ENCODE results near the gene SRMS. TPM values are rescaled to one million over a fixed set of nuclear protein-coding genes. Genes with fewer than 3 reads are reported as not detected.

SRMS gene
- total RNA-seq, 1 donor from 2014 or later = not detected

DNA sequence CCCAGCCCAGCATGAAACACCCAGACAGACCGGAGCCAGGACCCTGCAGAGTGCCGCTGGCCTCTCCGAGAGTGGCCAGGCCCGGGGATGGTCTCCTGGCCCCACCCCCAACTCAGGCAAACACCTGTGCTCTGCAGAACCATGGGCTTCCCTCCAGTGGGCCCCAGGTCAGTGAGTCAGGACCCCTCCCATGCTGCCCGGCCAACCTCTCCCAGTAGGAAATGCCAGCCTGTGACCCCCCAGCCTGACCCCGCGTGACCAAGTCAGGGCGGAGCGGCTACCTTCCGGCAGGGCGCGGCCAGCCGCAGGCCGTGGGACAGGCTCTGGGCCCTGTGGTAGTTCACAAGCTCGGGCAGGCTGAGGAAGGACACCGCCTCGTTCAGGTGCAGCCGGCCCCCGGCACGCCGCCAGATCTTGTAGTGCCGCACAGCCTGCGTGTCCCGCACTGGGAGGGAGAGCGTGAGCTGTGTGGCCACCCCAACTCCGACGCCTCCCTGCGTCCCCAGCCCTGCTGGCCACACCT is 13.6 kb downstream of the SRMS start:
- Mint-ChIP-seq H3K36me3 (ENCODE audit: low read depth) (no peaks in the 10 kb centered on the region), H3K27me3 (ENCODE audit: insufficient read depth) (peaks cover 1% of the 10 kb centered on the region), H3K4me1 (ENCODE audit: low read depth) (no peaks in the 10 kb centered on the region), H3K27ac (no peak overlapping the region), H3K4me3 (no peak overlapping the region), H3K9me3 (no peaks in the 10 kb centered on the region)
- intact Hi-C loops (cut with micrococcal nuclease) = no loop called here
- DNase-seq (ENCODE audit: low spot score) = no peak

GRCh38 chr20:63533388-63533787 is 14.2 kb downstream of the SRMS start:
- Mint-ChIP-seq H3K36me3 (ENCODE audit: low read depth) (no peaks in the 10 kb centered on the region), H3K9me3 (no peaks in the 10 kb centered on the region), H3K27me3 (ENCODE audit: insufficient read depth) (peaks cover 1% of the 10 kb centered on the region), H3K4me3 (no peak overlapping the region), H3K4me1 (ENCODE audit: low read depth) (no peaks in the 10 kb centered on the region), H3K27ac (no peak overlapping the region)
- DNase-seq (ENCODE audit: low spot score) = no peak
- intact Hi-C loops (cut with micrococcal nuclease) = no loop called here

- Mint-ChIP-seq H3K27me3 (ENCODE audit: insufficient read depth) (peaks cover 1% of the 10 kb centered on the region), H3K36me3 (ENCODE audit: low read depth) (no peaks in the 10 kb centered on the region), H3K27ac (no peak overlapping the region), H3K4me3 (no peak overlapping the region), H3K9me3 (no peaks in the 10 kb centered on the region), H3K4me1 (ENCODE audit: low read depth) (no peaks in the 10 kb centered on the region)
- intact Hi-C loops (cut with micrococcal nuclease) = no loop called here
- no peak for DNase-seq (ENCODE audit: low spot score)
Measured at GRCh38 chr20:63532449-63532971, 15.0 kb downstream of the SRMS start.

GRCh38 chr20:63531686-63532448 is 15.7 kb downstream of the SRMS start:
- no peak overlapping the region for H3K4me3 Mint-ChIP-seq
- H3K4me1 Mint-ChIP-seq (ENCODE audit: low read depth) = no peaks in the 10 kb centered on the region
- H3K27me3 Mint-ChIP-seq (ENCODE audit: insufficient read depth) = peaks cover 1% of the 10 kb centered on the region
- H3K36me3 Mint-ChIP-seq (ENCODE audit: low read depth) = no peaks in the 10 kb centered on the region
- no peaks in the 10 kb centered on the region for H3K9me3 Mint-ChIP-seq
- no peak for DNase-seq (ENCODE audit: low spot score)
- no peak overlapping the region for H3K27ac Mint-ChIP-seq
- intact Hi-C loops (cut with micrococcal nuclease) = no loop called here

DNA sequence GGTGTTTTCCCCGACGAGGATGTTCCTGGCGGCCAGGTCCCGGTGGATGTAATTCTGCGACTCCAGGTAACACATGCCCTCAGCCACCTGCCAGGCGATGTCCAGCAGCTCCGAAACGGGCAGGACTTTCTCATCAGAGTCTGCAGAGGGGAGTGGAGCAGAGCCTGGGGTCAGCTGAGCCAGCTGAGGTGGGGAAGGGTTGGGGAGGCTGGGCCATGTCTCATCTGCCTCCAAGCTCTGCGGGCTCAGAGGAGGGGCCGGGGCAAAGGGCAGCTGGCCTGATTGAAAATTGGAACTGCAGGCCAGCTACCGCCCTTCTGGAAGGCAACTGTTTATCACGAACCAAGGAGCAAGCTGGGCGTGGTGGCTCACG is 16.8 kb downstream of the SRMS start:
- Mint-ChIP-seq H3K27me3 (ENCODE audit: insufficient read depth) (peaks cover 1% of the 10 kb centered on the region), H3K27ac (no peak overlapping the region), H3K4me3 (no peak overlapping the region), H3K4me1 (ENCODE audit: low read depth) (no peaks in the 10 kb centered on the region), H3K36me3 (ENCODE audit: low read depth) (no peaks in the 10 kb centered on the region), H3K9me3 (no peaks in the 10 kb centered on the region)
- intact Hi-C loops (cut with micrococcal nuclease) = no loop called here
- DNase-seq (ENCODE audit: low spot score) = no peak

DNA sequence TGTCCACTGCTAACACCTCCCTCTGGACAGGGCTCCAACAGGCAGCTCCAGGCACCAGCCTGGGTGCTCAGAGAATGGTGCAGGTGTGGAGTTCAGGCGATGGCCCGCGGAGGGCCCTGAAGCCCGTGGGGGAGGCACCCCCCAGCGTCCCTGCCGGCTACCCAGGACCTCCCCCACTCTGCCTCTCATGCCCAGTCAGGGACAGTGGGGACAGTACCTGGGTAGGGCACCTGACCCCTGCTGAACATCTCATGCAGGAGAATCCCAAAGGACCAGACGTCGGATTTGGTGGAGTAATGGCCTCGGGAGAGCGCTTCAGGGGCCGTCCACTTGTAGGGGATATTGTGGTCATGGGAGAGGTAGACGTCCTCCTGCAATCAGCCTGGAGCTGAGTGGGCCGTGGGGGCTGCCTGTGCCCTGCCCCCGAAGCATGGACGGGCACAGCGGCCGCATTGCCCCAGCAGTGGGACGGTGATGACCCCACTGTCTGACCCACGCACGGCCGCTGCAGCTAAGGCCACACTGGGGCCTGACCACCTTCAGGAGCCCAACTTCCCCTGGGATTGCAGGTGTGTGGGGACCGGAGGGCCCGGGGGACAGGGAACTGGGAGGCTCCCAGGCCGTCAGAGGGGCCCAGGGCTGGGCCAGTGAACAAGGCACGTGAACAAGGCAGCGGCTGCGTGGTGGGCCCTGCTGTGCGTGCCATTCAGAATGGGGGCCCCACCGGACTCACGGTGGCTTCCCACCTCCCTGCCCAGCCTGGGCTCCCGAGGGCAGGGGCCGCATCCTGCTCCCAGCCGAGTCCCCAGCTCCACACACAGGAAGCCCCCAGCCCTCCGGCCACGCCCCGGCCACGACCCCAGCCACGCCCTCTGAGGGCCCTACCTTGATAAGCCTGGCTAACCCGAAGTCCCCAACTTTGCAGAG is 17.4 kb downstream of the SRMS start:
- Mint-ChIP-seq H3K4me3 (no peak overlapping the region), H3K36me3 (ENCODE audit: low read depth) (no peaks in the 10 kb centered on the region), H3K9me3 (no peaks in the 10 kb centered on the region), H3K27ac (no peak overlapping the region), H3K27me3 (ENCODE audit: insufficient read depth) (peaks cover 1% of the 10 kb centered on the region), H3K4me1 (ENCODE audit: low read depth) (no peaks in the 10 kb centered on the region)
- intact Hi-C loops (cut with micrococcal nuclease) = no loop called here
- no peak for DNase-seq (ENCODE audit: low spot score)

DNA sequence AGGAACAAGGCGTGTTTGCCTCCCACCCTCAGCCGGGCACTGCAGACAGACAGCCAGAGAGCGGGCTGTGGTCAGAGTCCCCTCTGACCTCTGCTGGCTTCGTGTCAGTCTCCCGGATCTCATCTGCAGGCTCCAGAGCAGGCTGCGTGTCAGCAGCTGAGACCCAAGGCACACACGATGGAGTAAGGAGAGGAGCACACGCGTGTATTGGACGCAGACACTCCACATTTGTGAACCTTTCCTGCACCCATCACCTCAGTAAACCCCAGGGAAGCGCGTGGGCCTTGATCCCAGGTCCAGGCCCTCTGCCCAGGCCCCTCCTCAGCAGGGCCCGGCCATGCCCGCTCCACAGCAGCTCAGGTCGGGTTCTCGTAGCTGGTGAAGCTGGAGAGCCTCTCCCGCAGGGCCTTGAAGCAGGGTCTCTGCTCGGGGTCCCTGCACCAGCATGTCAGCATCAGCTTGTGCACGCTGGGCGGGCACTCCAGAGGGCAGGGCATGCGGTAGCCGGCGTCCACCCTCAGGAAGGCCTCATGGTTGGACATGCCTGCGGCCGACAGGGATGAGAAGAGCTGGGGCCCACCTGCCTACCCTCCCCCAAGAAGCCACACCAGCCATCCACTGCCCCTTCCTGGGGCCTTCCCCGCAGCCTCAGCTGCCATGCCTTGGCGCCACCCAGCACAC is 18.2 kb downstream of the SRMS start:
- H3K27me3 Mint-ChIP-seq (ENCODE audit: insufficient read depth) = peaks cover 1% of the 10 kb centered on the region
- H3K27ac Mint-ChIP-seq = no peak overlapping the region
- H3K36me3 Mint-ChIP-seq (ENCODE audit: low read depth) = no peaks in the 10 kb centered on the region
- H3K4me3 Mint-ChIP-seq = no peak overlapping the region
- intact Hi-C loops (cut with micrococcal nuclease) = no loop called here
- H3K4me1 Mint-ChIP-seq (ENCODE audit: low read depth) = no peaks in the 10 kb centered on the region
- no peak for DNase-seq (ENCODE audit: low spot score)
- H3K9me3 Mint-ChIP-seq = no peaks in the 10 kb centered on the region

- intact Hi-C loops (cut with micrococcal nuclease) = no loop called here
- no peaks in the 10 kb centered on the region for H3K27me3 Mint-ChIP-seq (ENCODE audit: insufficient read depth)
- no peak overlapping the region for H3K27ac Mint-ChIP-seq
- no peaks in the 10 kb centered on the region for H3K9me3 Mint-ChIP-seq
- H3K36me3 Mint-ChIP-seq (ENCODE audit: low read depth) = peaks cover 12% of the 10 kb centered on the region
- no peak overlapping the region for H3K4me3 Mint-ChIP-seq
- no peaks in the 10 kb centered on the region for H3K4me1 Mint-ChIP-seq (ENCODE audit: low read depth)
- DNase-seq (ENCODE audit: low spot score) = no peak
Measured at GRCh38 chr20:63527184-63527583, 20.4 kb downstream of the SRMS start.

DNA sequence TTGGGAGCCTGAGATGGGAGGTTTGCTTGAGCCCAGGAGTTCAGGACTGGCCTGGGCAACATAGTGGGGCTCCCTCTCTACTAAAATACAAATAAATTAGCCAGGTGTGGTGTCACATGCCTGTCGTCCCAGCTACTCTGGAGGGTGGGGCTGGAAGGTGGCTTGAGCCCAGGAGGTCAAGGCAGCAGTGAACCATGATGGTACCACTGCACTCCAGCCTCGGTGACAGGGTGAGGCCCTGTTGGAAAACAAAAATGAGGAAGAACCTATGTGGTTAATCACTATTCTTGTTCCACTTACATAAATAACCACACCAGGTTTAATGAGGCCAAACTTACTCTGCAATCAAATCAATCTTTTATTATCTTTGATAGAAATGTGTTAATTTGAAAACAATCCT is 21.6 kb downstream of the SRMS start:
- Mint-ChIP-seq H3K36me3 (ENCODE audit: low read depth) (peaks cover 12% of the 10 kb centered on the region), H3K9me3 (no peaks in the 10 kb centered on the region), H3K4me1 (ENCODE audit: low read depth) (no peaks in the 10 kb centered on the region), H3K27ac (no peak overlapping the region), H3K4me3 (no peak overlapping the region), H3K27me3 (ENCODE audit: insufficient read depth) (no peaks in the 10 kb centered on the region)
- no peak for DNase-seq (ENCODE audit: low spot score)
- intact Hi-C loops (cut with micrococcal nuclease) = no loop called here

- Mint-ChIP-seq H3K27me3 (ENCODE audit: insufficient read depth) (no peaks in the 10 kb centered on the region), H3K36me3 (ENCODE audit: low read depth) (peaks cover 12% of the 10 kb centered on the region), H3K9me3 (no peaks in the 10 kb centered on the region), H3K27ac (no peak overlapping the region), H3K4me1 (ENCODE audit: low read depth) (no peaks in the 10 kb centered on the region), H3K4me3 (no peak overlapping the region)
- intact Hi-C loops (cut with micrococcal nuclease) = no loop called here
- DNase-seq (ENCODE audit: low spot score) = no peak
Measured at GRCh38 chr20:63525185-63525584, 22.4 kb downstream of the SRMS start.

DNA sequence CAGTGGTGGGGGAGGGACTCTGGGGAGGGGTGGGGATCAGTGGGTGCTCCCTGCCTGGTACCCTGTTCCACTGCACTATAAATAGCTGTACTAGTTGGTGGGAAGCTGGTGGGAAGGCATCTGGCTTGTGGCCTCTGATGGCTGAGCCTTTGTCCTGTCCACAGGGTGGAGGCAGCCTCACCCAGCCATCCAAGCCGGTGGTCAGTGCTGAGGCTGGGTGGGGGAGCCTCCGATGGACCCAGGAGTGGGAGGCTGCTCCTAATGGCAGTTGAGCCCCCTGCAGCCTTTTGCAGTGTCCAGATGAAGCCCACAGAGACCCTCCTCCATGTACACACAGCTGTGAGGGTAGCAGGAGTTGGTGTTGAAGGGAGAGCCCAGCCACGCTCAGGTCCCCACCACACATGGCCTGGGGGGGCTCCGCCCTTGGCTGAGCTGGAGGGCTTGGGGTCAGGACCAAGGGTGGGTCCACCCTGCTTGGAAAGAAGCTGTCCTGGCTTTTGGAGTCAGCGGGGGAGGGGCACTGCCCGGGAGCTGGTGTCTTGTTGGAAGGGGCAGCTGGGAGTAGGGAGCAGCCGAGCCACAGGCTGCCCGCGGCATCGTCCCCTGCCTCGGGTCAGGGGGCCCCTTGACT is 24.5 kb downstream of the SRMS start:
- Mint-ChIP-seq H3K9me3 (no peaks in the 10 kb centered on the region), H3K36me3 (ENCODE audit: low read depth) (peaks cover 12% of the 10 kb centered on the region), H3K4me3 (peak overlapping the region; percentile 71), H3K27me3 (ENCODE audit: insufficient read depth) (peaks cover 4% of the 10 kb centered on the region), H3K4me1 (ENCODE audit: low read depth) (no peaks in the 10 kb centered on the region), H3K27ac (no peak overlapping the region)
- no peak for DNase-seq (ENCODE audit: low spot score)
- intact Hi-C loops (cut with micrococcal nuclease) = no loop called here

DNA sequence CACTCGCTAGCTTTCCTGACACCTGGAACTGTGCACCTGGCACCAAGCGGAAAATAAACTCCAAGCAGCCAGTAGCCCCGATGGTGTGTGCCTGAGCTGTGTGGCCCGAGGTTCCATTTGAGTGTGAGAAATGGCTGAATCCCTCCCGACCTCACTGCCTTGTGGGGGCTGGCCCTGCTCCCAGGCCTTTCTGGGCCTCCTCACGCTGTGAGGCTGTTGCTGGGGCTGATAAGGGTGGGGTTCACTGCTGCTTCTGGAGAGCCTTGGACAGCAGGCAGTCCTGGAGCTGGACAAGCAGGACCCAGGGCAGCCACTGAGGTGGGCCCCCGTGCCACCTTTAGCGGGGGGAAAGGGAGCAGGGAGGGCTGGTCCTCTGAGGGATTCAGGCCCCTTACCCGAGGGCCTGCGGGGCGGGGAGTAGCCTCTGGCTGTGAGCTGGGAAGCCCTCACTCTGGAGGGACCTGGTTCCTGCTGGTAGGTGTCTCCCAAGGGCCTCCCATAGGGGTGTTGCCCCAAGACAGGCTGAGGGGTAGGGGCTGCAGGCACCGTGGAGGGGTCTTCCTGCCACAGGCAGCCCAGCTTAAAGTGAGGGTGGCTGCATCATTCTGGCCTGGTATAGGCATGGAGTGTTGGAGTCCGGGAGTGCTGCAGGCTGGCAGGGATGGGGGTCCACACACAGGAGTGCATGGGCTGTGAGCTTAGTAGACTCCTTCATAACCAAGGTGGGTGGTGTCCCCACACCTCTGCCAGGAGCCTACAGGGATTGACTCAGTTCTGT is 25.3 kb downstream of the SRMS start:
- no peak for DNase-seq (ENCODE audit: low spot score)
- intact Hi-C loops (cut with micrococcal nuclease) = no loop called here

More for the DNA sequence above, 25.3 kb downstream of the SRMS start:
- H3K27me3 Mint-ChIP-seq (ENCODE audit: insufficient read depth) = peaks cover 4% of the 10 kb centered on the region
- H3K36me3 Mint-ChIP-seq (ENCODE audit: low read depth) = peaks cover 12% of the 10 kb centered on the region
- no peaks in the 10 kb centered on the region for H3K4me1 Mint-ChIP-seq (ENCODE audit: low read depth)
- H3K4me3 Mint-ChIP-seq = peak overlapping the region; percentile 71
- H3K9me3 Mint-ChIP-seq = no peaks in the 10 kb centered on the region
- peak overlapping the region; percentile 19 for H3K27ac Mint-ChIP-seq

Measured in activated T-helper 1 cell treated with anti-CD3 and anti-CD28 coated beads, Interleukin-12 subunit alpha, Interleukin-12 subunit beta, Interleukin-2, Interleukin-4 antibody, amounts not matched to agents 30 ng/mL and 10 ng/mL and 1 ng/mL, durations not matched to agents 14 hours and 24 hours and 36 hours (primary cell).